ENCODE results near the gene ADAMTS15. TPM values are rescaled to one million over a fixed set of nuclear protein-coding genes. Genes with fewer than 3 reads are reported as not detected.

Gene ADAMTS15
- total RNA-seq, 3 donors from 2014 or later = 17.9 to 22.6 (median 21.9) TPM

- Histone ChIP-seq H3K36me3 (no peaks in the 10 kb centered on the region), H3K9me3 (no peaks in the 10 kb centered on the region), H3K4me3 (no peak overlapping the region), H3K4me1 (no peaks in the 10 kb centered on the region), H3K27me3 (no peaks in the 10 kb centered on the region), H3K27ac (peak overlapping the region in 1 of 2 donors; percentile 64)
- no peak for TF ChIP-seq POLR2A (IDR thresholded peaks at IDR 0.05)
- TF ChIP-seq, protein P1, sequence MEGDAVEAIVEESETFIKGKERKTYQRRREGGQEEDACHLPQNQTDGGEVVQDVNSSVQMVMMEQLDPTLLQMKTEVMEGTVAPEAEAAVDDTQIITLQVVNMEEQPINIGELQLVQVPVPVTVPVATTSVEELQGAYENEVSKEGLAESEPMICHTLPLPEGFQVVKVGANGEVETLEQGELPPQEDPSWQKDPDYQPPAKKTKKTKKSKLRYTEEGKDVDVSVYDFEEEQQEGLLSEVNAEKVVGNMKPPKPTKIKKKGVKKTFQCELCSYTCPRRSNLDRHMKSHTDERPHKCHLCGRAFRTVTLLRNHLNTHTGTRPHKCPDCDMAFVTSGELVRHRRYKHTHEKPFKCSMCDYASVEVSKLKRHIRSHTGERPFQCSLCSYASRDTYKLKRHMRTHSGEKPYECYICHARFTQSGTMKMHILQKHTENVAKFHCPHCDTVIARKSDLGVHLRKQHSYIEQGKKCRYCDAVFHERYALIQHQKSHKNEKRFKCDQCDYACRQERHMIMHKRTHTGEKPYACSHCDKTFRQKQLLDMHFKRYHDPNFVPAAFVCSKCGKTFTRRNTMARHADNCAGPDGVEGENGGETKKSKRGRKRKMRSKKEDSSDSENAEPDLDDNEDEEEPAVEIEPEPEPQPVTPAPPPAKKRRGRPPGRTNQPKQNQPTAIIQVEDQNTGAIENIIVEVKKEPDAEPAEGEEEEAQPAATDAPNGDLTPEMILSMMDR (IDR thresholded peaks at IDR 0.05) = no peak
- no peak for TF ChIP-seq POLR2AphosphoS5 (IDR thresholded peaks at IDR 0.05)
- intact Hi-C loops (cut with DNase I; ENCODE audit: low total_unique reads) = no loop called here
- DNase-seq (ENCODE audit: low spot score in 2 of 2) = no peak
Observed at GRCh38 chr11:130442737-130443136, 5.7 kb upstream of the ADAMTS15 start.

DNA sequence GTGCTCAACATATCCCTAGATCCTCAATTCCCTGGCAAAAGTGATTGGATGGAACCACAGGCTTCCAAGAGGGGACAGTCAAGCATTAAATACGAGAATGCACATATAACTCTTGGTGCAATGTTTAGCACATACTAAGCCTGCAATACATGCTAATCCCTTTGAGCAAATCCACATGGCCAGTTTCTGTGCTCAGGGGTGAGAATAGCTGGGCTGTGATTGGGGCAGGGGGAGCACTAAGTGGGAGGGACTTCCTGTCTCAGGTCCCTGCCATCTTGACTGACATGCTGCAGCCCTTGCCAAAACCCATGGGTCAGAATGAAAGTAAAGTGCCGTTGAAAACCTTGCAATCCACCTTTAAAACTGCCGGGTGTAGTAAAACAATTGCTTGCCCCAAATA, 2.7 kb upstream of the ADAMTS15 start:
- Histone ChIP-seq H3K27ac (no peak overlapping the region), H3K4me3 (no peak overlapping the region), H3K4me1 (no peaks in the 10 kb centered on the region), H3K36me3 (no peaks in the 10 kb centered on the region), H3K9me3 (no peaks in the 10 kb centered on the region), H3K27me3 (no peaks in the 10 kb centered on the region)
- TF ChIP-seq, protein P1 (IDR thresholded peaks at IDR 0.05) = no peak
- TF ChIP-seq POLR2A (IDR thresholded peaks at IDR 0.05) (no peak), POLR2AphosphoS5 (IDR thresholded peaks at IDR 0.05) (no peak)
- intact Hi-C loops (cut with DNase I; ENCODE audit: low total_unique reads) = no loop called here
- no peak for DNase-seq (ENCODE audit: low spot score in 2 of 2)

DNA sequence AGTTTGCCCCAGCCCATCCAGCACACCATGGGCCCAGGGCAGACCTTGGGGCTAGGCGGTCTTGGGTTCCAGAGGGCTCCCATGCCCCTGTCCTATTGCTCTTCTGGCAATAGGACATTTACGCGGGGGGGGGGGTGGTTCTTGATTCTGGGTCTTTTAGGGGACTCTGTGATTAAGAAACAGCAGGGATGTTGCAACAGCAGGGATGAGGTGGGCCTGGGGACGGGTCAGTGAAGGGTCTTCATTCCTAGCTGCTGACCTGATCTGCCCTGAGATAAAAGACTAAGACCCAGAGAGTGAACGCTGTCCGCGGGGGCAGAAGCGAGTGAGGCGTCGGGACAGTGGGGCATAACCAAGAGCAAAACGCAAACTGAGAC, 418 bp upstream of the ADAMTS15 start:
- H3K4me1 ChIP-seq = no peaks in the 10 kb centered on the region
- H3K36me3 ChIP-seq = no peaks in the 10 kb centered on the region
- DNase-seq (ENCODE audit: low spot score in 2 of 2) = no peak
- TF ChIP-seq, protein P1 (IDR thresholded peaks at IDR 0.05) = no peak
- no peak for TF ChIP-seq POLR2A (IDR thresholded peaks at IDR 0.05)
- TF ChIP-seq POLR2AphosphoS5 (IDR thresholded peaks at IDR 0.05) = no peak
- peak overlapping the region; percentile 77 to 80 for H3K27ac ChIP-seq
- no peaks in the 10 kb centered on the region for H3K27me3 ChIP-seq
- no peaks in the 10 kb centered on the region for H3K9me3 ChIP-seq
- peak overlapping the region; percentile 61 to 95 (median 69) for H3K4me3 ChIP-seq
- intact Hi-C loops (cut with DNase I; ENCODE audit: low total_unique reads) = no loop called here

DNA sequence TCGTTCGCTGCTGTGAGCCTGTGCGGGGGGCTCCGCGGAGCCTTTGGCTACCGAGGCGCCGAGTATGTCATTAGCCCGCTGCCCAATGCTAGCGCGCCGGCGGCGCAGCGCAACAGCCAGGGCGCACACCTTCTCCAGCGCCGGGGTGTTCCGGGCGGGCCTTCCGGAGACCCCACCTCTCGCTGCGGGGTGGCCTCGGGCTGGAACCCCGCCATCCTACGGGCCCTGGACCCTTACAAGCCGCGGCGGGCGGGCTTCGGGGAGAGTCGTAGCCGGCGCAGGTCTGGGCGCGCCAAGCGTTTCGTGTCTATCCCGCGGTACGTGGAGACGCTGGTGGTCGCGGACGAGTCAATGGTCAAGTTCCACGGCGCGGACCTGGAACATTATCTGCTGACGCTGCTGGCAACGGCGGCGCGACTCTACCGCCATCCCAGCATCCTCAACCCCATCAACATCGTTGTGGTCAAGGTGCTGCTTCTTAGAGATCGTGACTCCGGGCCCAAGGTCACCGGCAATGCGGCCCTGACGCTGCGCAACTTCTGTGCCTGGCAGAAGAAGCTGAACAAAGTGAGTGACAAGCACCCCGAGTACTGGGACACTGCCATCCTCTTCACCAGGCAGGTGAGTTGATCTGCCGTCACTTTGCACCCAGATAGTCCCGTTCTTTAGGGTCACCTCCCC, 1.0 kb downstream of the ADAMTS15 start:
- intact Hi-C loops (cut with DNase I; ENCODE audit: low total_unique reads) = no loop called here
- H3K4me1 ChIP-seq = no peaks in the 10 kb centered on the region

More for the DNA sequence above, 1.0 kb downstream of the ADAMTS15 start:
- no peak for DNase-seq (ENCODE audit: low spot score in 2 of 2)
- Histone ChIP-seq H3K4me3 (peak overlapping the region; percentile 61 to 95 (median 69)), H3K27me3 (no peaks in the 10 kb centered on the region), H3K9me3 (no peaks in the 10 kb centered on the region), H3K27ac (peak overlapping the region; percentile 77 to 80), H3K36me3 (no peaks in the 10 kb centered on the region)
- no peak for TF ChIP-seq POLR2AphosphoS5 (IDR thresholded peaks at IDR 0.05)
- TF ChIP-seq POLR2A (IDR thresholded peaks at IDR 0.05) = no peak
- TF ChIP-seq, protein P1 (IDR thresholded peaks at IDR 0.05) = no peak

Measured in breast epithelium (tissue), 4 donors.